Measurements from ENCODE around the gene VTCN1.
"Not testable (repeated sequence)": the region's sequence is repeated elsewhere in the genome, so short reads cannot be mapped to it uniquely, and the experiment has no call there.

Gene VTCN1

GRCh38 chr1:117167402-117167801 lies 43.3 kb downstream of the VTCN1 start:
- H3K4me3 ChIP-seq (ENCODE audit: low read depth, low read length), result no peak overlapping the region
- DNase-seq (ENCODE audit: low read depth, low spot score), result no peak
- POLR2A ChIA-PET, result no interaction called here
- no peak for TF ChIP-seq CTCF (IDR thresholded peaks at IDR 0.05; ENCODE audit: insufficient read depth, low read length, missing control alignments)
- CTCF ChIA-PET, result no interaction called here

- peak; percentile 75 for DNase-seq (ENCODE audit: low read depth, low spot score)
- ChIA-PET CTCF (no interaction called here), POLR2A (no interaction called here)
- H3K4me3 ChIP-seq (ENCODE audit: low read depth, low read length), result no peak overlapping the region
- no peak for TF ChIP-seq CTCF (IDR thresholded peaks at IDR 0.05; ENCODE audit: insufficient read depth, low read length, missing control alignments)
Measured at GRCh38 chr1:117166076-117166475, 44.7 kb downstream of the VTCN1 start.

- no peak for TF ChIP-seq CTCF (IDR thresholded peaks at IDR 0.05; ENCODE audit: insufficient read depth, low read length, missing control alignments)
- CTCF ChIA-PET, result interaction anchor here (0.8 to 2.2 kb wide), 3 partner anchors 12 to 97 kb away, joined by 3 to 9 read pairs (median 3); no protein-coding TSS in a partner anchor
Measured at GRCh38 chr1:117164209-117164608, 46.5 kb downstream of the VTCN1 start.

GRCh38 chr1:117162816-117163215 lies 47.9 kb downstream of the VTCN1 start:
- no peak for DNase-seq (ENCODE audit: low read depth, low spot score)
- H3K4me3 ChIP-seq (ENCODE audit: low read depth, low read length), result no peak overlapping the region
- ChIA-PET POLR2A (no interaction called here), CTCF (interaction anchor here (1.0 to 1.6 kb wide), 2 partner anchors 31 to 122 kb away, joined by 3 to 6 read pairs; no protein-coding TSS in a partner anchor)
- no peak for TF ChIP-seq CTCF (IDR thresholded peaks at IDR 0.05; ENCODE audit: insufficient read depth, low read length, missing control alignments)

More at GRCh38 chr1:117164209-117164608, 46.5 kb downstream of the VTCN1 start:
- H3K4me3 ChIP-seq (ENCODE audit: low read depth, low read length), result no peak overlapping the region
- POLR2A ChIA-PET, result no interaction called here
- DNase-seq (ENCODE audit: low read depth, low spot score), result no peak

GRCh38 chr1:117161887-117162286 lies 48.8 kb downstream of the VTCN1 start:
- no peak for DNase-seq (ENCODE audit: low read depth, low spot score)
- H3K4me3 ChIP-seq (ENCODE audit: low read depth, low read length), result no peak overlapping the region
- TF ChIP-seq CTCF (IDR thresholded peaks at IDR 0.05; ENCODE audit: insufficient read depth, low read length, missing control alignments), result no peak
- POLR2A ChIA-PET, result no interaction called here
- CTCF ChIA-PET, result interaction anchor here (1.0 to 2.1 kb wide), 2 partner anchors 30 to 123 kb away, joined by 3 to 6 read pairs; no protein-coding TSS in a partner anchor

GRCh38 chr1:117151305-117151704 lies 59.4 kb downstream of the VTCN1 start:
- H3K4me3 ChIP-seq (ENCODE audit: low read depth, low read length); POLR2A ChIA-PET; CTCF ChIA-PET; DNase-seq (ENCODE audit: low read depth, low spot score): not testable (repeated sequence)

- POLR2A ChIA-PET, result interaction anchor here (0.6 kb wide), 1 partner anchor 88 kb away, joined by 4 read pairs; no protein-coding TSS in a partner anchor
- no peak for TF ChIP-seq CTCF (IDR thresholded peaks at IDR 0.05; ENCODE audit: insufficient read depth, low read length, missing control alignments)
- CTCF ChIA-PET, result interaction anchor here (1.3 to 6.3 kb wide), 3 partner anchors 22 to 134 kb away, joined by 3 to 37 read pairs (median 7); no protein-coding TSS in a partner anchor
- no peak for DNase-seq (ENCODE audit: low read depth, low spot score)
- H3K4me3 ChIP-seq (ENCODE audit: low read depth, low read length), result no peak overlapping the region
Measured at GRCh38 chr1:117150316-117150715, 60.4 kb downstream of the VTCN1 start.
